ENCODE data around the gene BIRC6. TPM values are rescaled to one million over a fixed set of nuclear protein-coding genes. Genes with fewer than 3 reads are reported as not detected.

Gene BIRC6
- total and polyA plus RNA-seq, 2 donors (not counting 1 experiment from before 2014, with no cell fraction given) = 46.7 to 162 TPM

DNA sequence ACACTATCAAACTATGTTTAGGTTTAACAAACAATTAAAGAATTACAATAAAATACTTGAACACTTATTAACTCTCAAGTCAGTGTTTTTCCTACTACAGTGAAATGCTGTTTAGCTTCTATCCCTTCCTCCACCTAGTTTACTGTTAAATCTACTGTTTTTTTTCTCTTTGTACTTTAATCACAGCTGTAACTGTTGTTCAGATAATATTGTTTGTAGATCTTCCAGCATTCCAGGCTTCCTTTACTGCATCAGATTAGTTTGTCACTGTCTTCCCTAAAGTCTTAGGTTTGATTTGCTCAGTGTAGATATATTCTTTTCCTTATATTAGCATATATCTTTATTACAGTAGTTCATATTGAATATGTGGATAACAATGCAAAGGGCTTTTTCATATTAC, 22.5 kb downstream of the BIRC6 start:
- TF ChIP-seq EZH2 (IDR thresholded peaks at IDR 0.05; ENCODE audit: low read length, missing control alignments) = no peak
- TF ChIP-seq, protein P1, sequence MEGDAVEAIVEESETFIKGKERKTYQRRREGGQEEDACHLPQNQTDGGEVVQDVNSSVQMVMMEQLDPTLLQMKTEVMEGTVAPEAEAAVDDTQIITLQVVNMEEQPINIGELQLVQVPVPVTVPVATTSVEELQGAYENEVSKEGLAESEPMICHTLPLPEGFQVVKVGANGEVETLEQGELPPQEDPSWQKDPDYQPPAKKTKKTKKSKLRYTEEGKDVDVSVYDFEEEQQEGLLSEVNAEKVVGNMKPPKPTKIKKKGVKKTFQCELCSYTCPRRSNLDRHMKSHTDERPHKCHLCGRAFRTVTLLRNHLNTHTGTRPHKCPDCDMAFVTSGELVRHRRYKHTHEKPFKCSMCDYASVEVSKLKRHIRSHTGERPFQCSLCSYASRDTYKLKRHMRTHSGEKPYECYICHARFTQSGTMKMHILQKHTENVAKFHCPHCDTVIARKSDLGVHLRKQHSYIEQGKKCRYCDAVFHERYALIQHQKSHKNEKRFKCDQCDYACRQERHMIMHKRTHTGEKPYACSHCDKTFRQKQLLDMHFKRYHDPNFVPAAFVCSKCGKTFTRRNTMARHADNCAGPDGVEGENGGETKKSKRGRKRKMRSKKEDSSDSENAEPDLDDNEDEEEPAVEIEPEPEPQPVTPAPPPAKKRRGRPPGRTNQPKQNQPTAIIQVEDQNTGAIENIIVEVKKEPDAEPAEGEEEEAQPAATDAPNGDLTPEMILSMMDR (conservative IDR thresholded peaks at IDR 0.05 in 1 of 2, IDR thresholded peaks at IDR 0.05 in 1 of 2; ENCODE audit: low read depth in 1 of 2, low read length in 2 of 2) = no peak
- Histone ChIP-seq H2AFZ (ENCODE audit: low read length) (no peak overlapping the region), H3K79me2 (ENCODE audit: control insufficient read depth, insufficient read depth, low read length) (peaks cover 45% of the 10 kb centered on the region), H3K4me1 (ENCODE audit: control insufficient read depth, extremely low read depth, insufficient read depth, low read length) (no peaks in the 10 kb centered on the region), H3K4me2 (ENCODE audit: extremely low read depth, insufficient read depth, low read length) (no peak overlapping the region), H3K27ac (ENCODE audit: insufficient read depth, low read length) (no peak overlapping the region), H3K27me3 (ENCODE audit: control insufficient read depth, insufficient read depth, low read length) (no peaks in the 10 kb centered on the region), H3K36me3 (ENCODE audit: control insufficient read depth, insufficient read depth, low read length) (peaks cover 3% of the 10 kb centered on the region), H4K20me1 (ENCODE audit: control insufficient read depth, extremely low read depth, insufficient read depth, low read length) (no peaks in the 10 kb centered on the region), H3K9me3 (ENCODE audit: control insufficient read depth, insufficient read depth, low read depth, low read length) (no peaks in the 10 kb centered on the region), H3K9ac (ENCODE audit: insufficient read depth, low read length) (no peak overlapping the region), H3K4me3 (replicated peaks in 1 of 4; ENCODE audit: control extremely low read depth in 1 of 4, insufficient read depth in 1 of 4, low read depth in 3 of 4, low read length in 4 of 4) (no peak overlapping the region)
- no peak for DNase-seq (ENCODE audit: low read depth in 2 of 2)

DNA sequence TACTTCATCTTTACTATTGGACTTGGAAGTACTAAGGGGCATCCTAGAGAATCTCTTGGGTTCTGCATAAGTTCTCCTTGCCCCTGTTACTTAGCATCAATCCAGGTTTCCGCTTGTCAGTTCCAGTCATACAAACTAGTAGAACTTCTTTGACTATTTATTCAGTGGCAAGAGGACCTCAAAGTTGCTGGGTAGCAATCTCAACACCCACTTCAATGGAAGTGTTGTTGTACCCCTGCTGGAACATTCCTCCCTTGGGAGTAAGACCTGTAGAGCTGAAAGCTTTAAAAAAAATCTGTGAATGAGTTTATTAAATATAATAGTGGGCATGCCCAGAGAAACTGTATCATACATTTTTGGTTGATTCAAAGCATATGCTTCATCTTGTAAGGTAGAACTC, 27.0 kb downstream of the BIRC6 start:
- H3K4me2 ChIP-seq (ENCODE audit: extremely low read depth, insufficient read depth, low read length) = no peak overlapping the region
- H3K36me3 ChIP-seq (ENCODE audit: control insufficient read depth, insufficient read depth, low read length) = peaks cover 3% of the 10 kb centered on the region
- no peaks in the 10 kb centered on the region for H3K9me3 ChIP-seq (ENCODE audit: control insufficient read depth, insufficient read depth, low read depth, low read length)
- no peaks in the 10 kb centered on the region for H3K27me3 ChIP-seq (ENCODE audit: control insufficient read depth, insufficient read depth, low read length)
- TF ChIP-seq EZH2 (IDR thresholded peaks at IDR 0.05; ENCODE audit: low read length, missing control alignments) = no peak
- TF ChIP-seq, protein P1 (conservative IDR thresholded peaks at IDR 0.05 in 1 of 2, IDR thresholded peaks at IDR 0.05 in 1 of 2; ENCODE audit: low read depth in 1 of 2, low read length in 2 of 2) = no peak
- H3K4me3 ChIP-seq (replicated peaks in 1 of 4; ENCODE audit: control extremely low read depth in 1 of 4, insufficient read depth in 1 of 4, low read depth in 3 of 4, low read length in 4 of 4) = no peak overlapping the region
- H3K79me2 ChIP-seq (ENCODE audit: control insufficient read depth, insufficient read depth, low read length) = peaks cover 16% of the 10 kb centered on the region
- H4K20me1 ChIP-seq (ENCODE audit: control insufficient read depth, extremely low read depth, insufficient read depth, low read length) = no peaks in the 10 kb centered on the region
- H3K4me1 ChIP-seq (ENCODE audit: control insufficient read depth, extremely low read depth, insufficient read depth, low read length) = no peaks in the 10 kb centered on the region
- H3K27ac ChIP-seq (ENCODE audit: insufficient read depth, low read length) = no peak overlapping the region
- H2AFZ ChIP-seq (ENCODE audit: low read length) = no peak overlapping the region
- no peak for DNase-seq (ENCODE audit: low read depth in 2 of 2)
- H3K9ac ChIP-seq (ENCODE audit: insufficient read depth, low read length) = no peak overlapping the region

DNA sequence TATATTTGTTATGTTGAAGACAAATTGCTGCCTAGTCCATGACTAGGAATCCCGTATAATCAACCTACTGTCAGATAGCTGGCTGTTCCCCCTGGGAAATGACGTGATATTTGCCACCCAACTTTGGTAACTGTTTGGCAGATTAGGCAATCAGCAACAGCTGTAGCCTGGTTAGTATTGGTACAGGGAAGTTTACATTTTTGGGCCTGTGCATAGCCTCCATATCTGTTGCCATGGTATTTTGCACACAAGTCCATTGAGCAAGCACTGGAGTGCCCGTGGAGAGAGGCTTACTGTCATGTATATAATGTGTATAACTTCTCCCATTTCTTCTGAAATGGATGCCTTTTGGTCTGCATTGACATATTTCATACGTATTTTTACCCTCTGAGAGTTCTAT, 27.7 kb downstream of the BIRC6 start:
- no peak overlapping the region for H3K27ac ChIP-seq (ENCODE audit: insufficient read depth, low read length)
- H4K20me1 ChIP-seq (ENCODE audit: control insufficient read depth, extremely low read depth, insufficient read depth, low read length) = no peaks in the 10 kb centered on the region
- peaks cover 3% of the 10 kb centered on the region for H3K36me3 ChIP-seq (ENCODE audit: control insufficient read depth, insufficient read depth, low read length)
- no peaks in the 10 kb centered on the region for H3K9me3 ChIP-seq (ENCODE audit: control insufficient read depth, insufficient read depth, low read depth, low read length)
- no peak overlapping the region for H3K4me2 ChIP-seq (ENCODE audit: extremely low read depth, insufficient read depth, low read length)
- H3K9ac ChIP-seq (ENCODE audit: insufficient read depth, low read length) = no peak overlapping the region
- no peak overlapping the region for H3K4me3 ChIP-seq (replicated peaks in 1 of 4; ENCODE audit: control extremely low read depth in 1 of 4, insufficient read depth in 1 of 4, low read depth in 3 of 4, low read length in 4 of 4)
- H3K79me2 ChIP-seq (ENCODE audit: control insufficient read depth, insufficient read depth, low read length) = peaks cover 13% of the 10 kb centered on the region
- no peak for TF ChIP-seq EZH2 (IDR thresholded peaks at IDR 0.05; ENCODE audit: low read length, missing control alignments)
- TF ChIP-seq, protein P1 (conservative IDR thresholded peaks at IDR 0.05 in 1 of 2, IDR thresholded peaks at IDR 0.05 in 1 of 2; ENCODE audit: low read depth in 1 of 2, low read length in 2 of 2) = no peak
- peak in 1 of 2 donors; percentile 45 for DNase-seq (ENCODE audit: low read depth in 2 of 2)
- no peak overlapping the region for H2AFZ ChIP-seq (ENCODE audit: low read length)
- H3K4me1 ChIP-seq (ENCODE audit: control insufficient read depth, extremely low read depth, insufficient read depth, low read length) = no peaks in the 10 kb centered on the region
- H3K27me3 ChIP-seq (ENCODE audit: control insufficient read depth, insufficient read depth, low read length) = no peaks in the 10 kb centered on the region

Measured in fibroblast of lung (primary cell).